Kidney (tissue), 14 donors: ENCODE measurements around the gene ARSD. TPM values are rescaled to one million over a fixed set of nuclear protein-coding genes. Genes with fewer than 3 reads are reported as not detected.

Source experiments
- DNase-seq, 5 donors: peaks; one replicate each; pipeline ENCODE4 v3.0.0-alpha.2; 2013 to 2020
- FAIRE-seq: peaks from 2 replicates; lab custom pipeline; 2012; peaks lifted over from hg19 to GRCh38; lab: Jason Lieb, UNC
- H3K27ac ChIP-seq, 2 donors: one replicate each; pipeline ENCODE4 v1.7.0; 2013; ENCODE audit warnings: low read depth in 2 of 2, low read length in 2 of 2, inconsistent platforms in 1 of 2
- H3K27me3 ChIP-seq: one replicate; pipeline ENCODE4 v1.7.1; 2013; ENCODE audit warnings: low read length, inconsistent platforms; ENCODE audit not compliant: control insufficient read depth, insufficient read depth
- H3K36me3 ChIP-seq, 3 donors: one replicate each; pipeline versions ENCODE4 v1.7.0 to v1.7.1; 2013; ENCODE audit warnings: low read length in 3 of 3, control low read depth in 1 of 3, inconsistent platforms in 1 of 3; ENCODE audit not compliant: insufficient read depth in 3 of 3, control insufficient read depth in 2 of 3
- H3K4me1 ChIP-seq, 3 donors: one replicate each; pipeline versions ENCODE4 v1.7.0 to v1.7.1; 2013; ENCODE audit warnings: low read length in 3 of 3, inconsistent platforms in 1 of 3, low read depth in 1 of 3; ENCODE audit not compliant: control insufficient read depth in 2 of 3, insufficient read depth in 2 of 3
- H3K4me3 ChIP-seq, 3 donors: one replicate each; pipeline versions ENCODE4 v1.7.0 to v1.8.1; 2013; ENCODE audit warnings: low read length in 3 of 3, control low read depth in 1 of 3, inconsistent platforms in 1 of 3
- H3K9ac ChIP-seq, 3 donors: one replicate each; pipeline versions ENCODE4 v1.7.0 to v1.7.1; 2013; ENCODE audit warnings: low read length in 3 of 3, control low read depth in 1 of 3, inconsistent platforms in 1 of 3
- H3K9me3 ChIP-seq, 3 donors: one replicate each; pipeline versions ENCODE4 v1.7.0 to v1.7.1; 2013; ENCODE audit warnings: low read length in 3 of 3, control low read depth in 1 of 3, inconsistent platforms in 1 of 3; ENCODE audit not compliant: control insufficient read depth in 2 of 3, insufficient read depth in 1 of 3
- CTCF ChIP-seq: IDR thresholded peaks from 3 replicates; pipeline ENCODE4 v1.5.1; 2012; ENCODE audit warnings: mild to moderate bottlenecking, moderate library complexity, borderline replicate concordance; ENCODE audit not compliant: insufficient read depth; ENCODE audit errors: extremely low read depth
- intact Hi-C: fragments of 100-400 bp; cut with DNase I; formaldehyde crosslinking; loops from one replicate; pipeline ENCODE4 v1.11.1; 2022
- polyA plus RNA-seq: library from polyadenylated mRNA; stranded (reverse); fragments of 350-450 nt; fragmentation: Illumina TruSeq; extraction: RNeasy Lipid Tissue Mini Kit (QIAGEN cat#74804); gene quantifications from one replicate; pipeline ENCODE4 v1.2.3, GENCODE V29; 2014; ENCODE audit warnings: low read depth, low replicate concordance; ENCODE audit not compliant: insufficient read depth
- total RNA-seq: library from RNA; stranded (reverse); fragmentation: NEBNext Ultra II Directional; extraction: Animal tissue kit (Norgen Biotek cat#: 25700); gene quantifications from one replicate; pipeline ENCODE4 v1.2.1, GENCODE V29; 2021
- donor health status: control.
- donor health status: control.
- donor health status: control.
- donor health status: control.
- donor health status: control.
- donor health status: DM: yes; HTN: yes; CAD: no.
- donor health status: Normal renal cell carcinoma (clear cell type).

ARSD gene
- total and polyA plus RNA-seq, 2 donors from 2014 or later = 35.4 to 106 TPM

GRCh38 chrX:2962381-2962780 is 33.2 kb upstream of the ARSD start:
- DNase-seq (no peak), FAIRE-seq (no peak)
- H3K9ac ChIP-seq = no peak overlapping the region
- H3K9me3 ChIP-seq = no peaks in the 10 kb centered on the region
- TF ChIP-seq CTCF = no peak
- no peak overlapping the region for H3K27ac ChIP-seq
- H3K4me1 ChIP-seq = no peaks in the 10 kb centered on the region
- H3K36me3 ChIP-seq = peaks cover 0 to 3% (median 0%) of the 10 kb centered on the region in 3 donors
- intact Hi-C loops = no loop called here
- H3K27me3 ChIP-seq = no peaks in the 10 kb centered on the region
- H3K4me3 ChIP-seq = peak overlapping the region in 2 of 3 donors; percentile 23 to 52

GRCh38 chrX:2960861-2961515 is 31.8 kb upstream of the ARSD start:
- DNase-seq (no peak), FAIRE-seq (no peak)
- intact Hi-C loops = no loop called here
- Histone ChIP-seq H3K9ac (no peak overlapping the region), H3K27ac (no peak overlapping the region), H3K9me3 (no peaks in the 10 kb centered on the region), H3K36me3 (peaks cover 0 to 3% (median 0%) of the 10 kb centered on the region in 3 donors), H3K4me1 (no peaks in the 10 kb centered on the region), H3K27me3 (no peaks in the 10 kb centered on the region), H3K4me3 (no peak overlapping the region)
- TF ChIP-seq CTCF = no peak

- Histone ChIP-seq H3K4me1 (no peaks in the 10 kb centered on the region), H3K27ac (no peak overlapping the region), H3K9ac (no peak overlapping the region), H3K9me3 (no peaks in the 10 kb centered on the region), H3K27me3 (no peaks in the 10 kb centered on the region), H3K4me3 (no peak overlapping the region), H3K36me3 (peaks cover 0 to 7% (median 0%) of the 10 kb centered on the region in 3 donors)
- no peak for TF ChIP-seq CTCF
- intact Hi-C loops = no loop called here
- DNase-seq (peak in 1 of 5 donors; percentile 27), FAIRE-seq (no peak)
Observed at GRCh38 chrX:2958199-2958598, 29.1 kb upstream of the ARSD start.
